CD14-positive monocyte (primary cell): Measurements from ENCODE around the gene PER1. TPM values are rescaled to one million over a fixed set of nuclear protein-coding genes. Genes with fewer than 3 reads are reported as not detected.

Experiments used
- DNase-seq, 3 donors: peaks; one replicate each; pipeline ENCODE4 v3.0.0-alpha.2; 2011 to 2022
- H2AFZ ChIP-seq: 2 replicates; pipeline ENCODE4 v1.6.0; 2012; ENCODE audit warnings: mild to moderate bottlenecking, low read depth, low read length, inconsistent platforms; ENCODE audit not compliant: insufficient read depth, poor library complexity, severe bottlenecking
- H3K27ac ChIP-seq, 2 donors: 1 replicate in 1 of 2; 2 replicates in 1 of 2; pipeline ENCODE4 v1.5.1; 2012 to 2013; ENCODE audit warnings: low read length in 2 of 2, control low read depth in 1 of 2, inconsistent platforms in 1 of 2, low read depth in 1 of 2, mild to moderate bottlenecking in 1 of 2
- H3K27me3 ChIP-seq, 2 donors: one replicate each; pipeline versions ENCODE4 v1.6.0 to v1.6.1; 2011 to 2013; ENCODE audit warnings: low read length in 2 of 2; ENCODE audit not compliant: control insufficient read depth in 2 of 2, insufficient read depth in 2 of 2
- H3K36me3 ChIP-seq, 2 donors: replicated peaks in 1 of 2; 1 replicate in 1 of 2; 2 replicates in 1 of 2; pipeline versions ENCODE4 v1.5.1 to v1.6.1; 2012 to 2013; ENCODE audit warnings: low read length in 2 of 2, control low read depth in 1 of 2, inconsistent platforms in 1 of 2, mild to moderate bottlenecking in 1 of 2; ENCODE audit not compliant: insufficient read depth in 2 of 2, control insufficient read depth in 1 of 2
- H3K4me1 ChIP-seq, 2 donors: 1 replicate in 1 of 2; 2 replicates in 1 of 2; pipeline versions ENCODE4 v1.5.1 to v1.6.1; 2012 to 2013; ENCODE audit warnings: low read length in 2 of 2, control low read depth in 1 of 2, inconsistent platforms in 1 of 2, mild to moderate bottlenecking in 1 of 2, moderate library complexity in 1 of 2; ENCODE audit not compliant: insufficient read depth in 2 of 2, control insufficient read depth in 1 of 2
- H3K4me2 ChIP-seq: replicated peaks from 2 replicates; pipeline ENCODE3; 2012; ENCODE audit warnings: low read length, moderate library complexity, mild to moderate bottlenecking; ENCODE audit not compliant: poor library complexity, severe bottlenecking; ENCODE audit errors: extremely low read depth
- H3K4me3 ChIP-seq, 3 experiments: fragments of 200-600 bp in 1 of 3; sonication (generic) in 1 of 3; replicated peaks in 1 of 3; 1 replicate in 2 of 3; 2 replicates in 1 of 3; pipeline ENCODE4 v1.5.1; 2011 to 2013; ENCODE audit warnings: low read length in 3 of 3, mild to moderate bottlenecking in 3 of 3, control low read depth in 2 of 3, low read depth in 2 of 3, inconsistent platforms in 1 of 3, moderate library complexity in 1 of 3
- H3K79me2 ChIP-seq: 2 replicates; pipeline ENCODE4 v1.6.0; 2012; ENCODE audit warnings: mild to moderate bottlenecking, control low read depth, inconsistent platforms, low read length, moderate library complexity; ENCODE audit not compliant: insufficient read depth
- H3K9ac ChIP-seq: 2 replicates; pipeline ENCODE4 v1.6.0; 2017; ENCODE audit warnings: low read length, mild to moderate bottlenecking; ENCODE audit not compliant: insufficient read depth, poor library complexity, severe bottlenecking
- H3K9me3 ChIP-seq, 2 donors: replicated peaks in 1 of 2; 1 replicate in 1 of 2; 2 replicates in 1 of 2; pipeline versions ENCODE4 v1.5.1 to v1.6.1; 2012 to 2013; ENCODE audit warnings: low read length in 2 of 2, control low read depth in 1 of 2; ENCODE audit not compliant: control insufficient read depth in 1 of 2, insufficient read depth in 1 of 2
- H4K20me1 ChIP-seq: 2 replicates; pipeline ENCODE4 v1.6.0; 2012; ENCODE audit warnings: mild to moderate bottlenecking, low read length, control low read depth, moderate library complexity; ENCODE audit not compliant: insufficient read depth
- H3K27ac Mint-ChIP-seq, 7 donors: one replicate each; pipeline ENCODE4 v1.8.0; 2020; ENCODE audit warnings: mild to moderate bottlenecking in 7 of 7, mixed read lengths in 7 of 7, moderate library complexity in 6 of 7, inconsistent platforms in 2 of 7
- H3K27me3 Mint-ChIP-seq, 3 donors: one replicate each; pipeline ENCODE4 v1.8.0; 2021 to 2022; ENCODE audit warnings: low read depth in 3 of 3, mild to moderate bottlenecking in 3 of 3, mixed read lengths in 3 of 3, moderate library complexity in 3 of 3, inconsistent platforms in 1 of 3
- H3K36me3 Mint-ChIP-seq, 2 donors: one replicate each; pipeline ENCODE4 v1.8.0; 2020; ENCODE audit warnings: mixed read lengths in 2 of 2, inconsistent platforms in 1 of 2, mild to moderate bottlenecking in 1 of 2
- H3K4me1 Mint-ChIP-seq: one replicate; pipeline ENCODE4 v1.8.0; 2020; ENCODE audit warnings: mild to moderate bottlenecking, mixed read lengths
- H3K4me3 Mint-ChIP-seq, 2 donors: one replicate each; pipeline ENCODE4 v1.8.0; 2020; ENCODE audit warnings: mild to moderate bottlenecking in 2 of 2, mixed read lengths in 2 of 2, moderate library complexity in 1 of 2
- H3K9me3 Mint-ChIP-seq, 7 donors: one replicate each; pipeline ENCODE4 v1.8.0; 2020 to 2022; ENCODE audit warnings: mixed read lengths in 7 of 7, mild to moderate bottlenecking in 6 of 7, moderate library complexity in 6 of 7, inconsistent platforms in 2 of 7
- CTCF ChIP-seq: fragments of 200-600 bp; IDR thresholded peaks from one replicate; pipeline ENCODE4 v1.8.0; 2022; ENCODE audit warnings: antibody characterized with exemption, mild to moderate bottlenecking
- WGBS: methylation state at CpG from one replicate; pipeline ENCODE4 v1.1.5; 2013; ENCODE audit warnings: missing lambda C conversion rate; ENCODE audit not compliant: insufficient coverage; 5-methylcytosine and 5-hydroxymethylcytosine counted together
- intact Hi-C, 2 donors: fragments of 100-400 bp; cut with micrococcal nuclease; formaldehyde crosslinking; loops; one replicate each; pipeline versions ENCODE4 v1.15.0 to v1.15.1; 2023
- polyA plus RNA-seq, 3 donors: library from polyadenylated mRNA; depleted of rRNA in 1 of 3; unstranded in 2 of 3; stranded (reverse) in 1 of 3; fragments of 300-500 nt in 2 of 3; fragments of >200 nt in 1 of 3; fragmentation: Illumina TruSeq in 2 of 3; gene quantifications; 1 replicate in 2 of 3; 2 replicates in 1 of 3; pipeline ENCODE4 v1.2.3, GENCODE V29; 2012 to 2021

The PER1 gene
- polyA plus RNA-seq, 3 donors = 5.6 to 457 (median 9.6) TPM

- Histone ChIP-seq H4K20me1 (peaks cover 25% of the 10 kb centered on the region), H3K4me1 (peaks cover 79 to 93% of the 10 kb centered on the region in 2 donors), H3K27ac (no peak overlapping the region), H2AFZ (no peak overlapping the region), H3K9ac (no peak overlapping the region), H3K79me2 (no peaks in the 10 kb centered on the region), H3K4me2 (peak overlapping the region; percentile 98), H3K4me3 (peak overlapping the region in 2 of 3 experiments; percentile 12 to 77), H3K9me3 (peaks cover 0 to 21% of the 10 kb centered on the region in 2 donors), H3K27me3 (peaks cover 49 to 78% of the 10 kb centered on the region in 2 donors), H3K36me3 (no peaks in the 10 kb centered on the region)
- peaks cover 19 to 25% of the 10 kb centered on the region in 2 donors for H3K36me3 Mint-ChIP-seq
- H3K4me1 Mint-ChIP-seq = peaks cover 84% of the 10 kb centered on the region
- H3K27me3 Mint-ChIP-seq = peaks cover 79 to 91% (median 91%) of the 10 kb centered on the region in 3 donors
- intact Hi-C loops = loop anchor here (5.0 kb wide), 2 partner anchors 36 to 66 kb away; no protein-coding TSS in a partner anchor
- TF ChIP-seq CTCF = no peak
- peaks cover 0 to 51% (median 31%) of the 10 kb centered on the region in 7 donors for H3K9me3 Mint-ChIP-seq
- WGBS = 0% methylated on average over 18 of the region's 25 CpGs
- no peak overlapping the region for H3K27ac Mint-ChIP-seq
- H3K4me3 Mint-ChIP-seq = peak overlapping the region; percentile 81 to 97
- DNase-seq = no peak
These were observed 30.9 kb downstream of the PER1 start for GRCh38 chr17:8121407-8121680.

GRCh38 chr17:8120520-8121406, 31.4 kb downstream of the PER1 start:
- Histone ChIP-seq H2AFZ (no peak overlapping the region), H3K27me3 (peaks cover 52 to 79% of the 10 kb centered on the region in 2 donors), H3K36me3 (no peaks in the 10 kb centered on the region), H3K4me3 (peak overlapping the region in 1 of 3 experiments; percentile 77), H3K79me2 (no peaks in the 10 kb centered on the region), H3K9ac (no peak overlapping the region), H3K9me3 (peaks cover 0 to 21% of the 10 kb centered on the region in 2 donors), H3K4me2 (peak overlapping the region; percentile 98), H3K4me1 (peaks cover 74 to 87% of the 10 kb centered on the region in 2 donors), H3K27ac (no peak overlapping the region), H4K20me1 (peaks cover 25% of the 10 kb centered on the region)
- Mint-ChIP-seq H3K4me3 (peak overlapping the region; percentile 68 to 93), H3K27me3 (peaks cover 81 to 91% (median 91%) of the 10 kb centered on the region in 3 donors), H3K9me3 (peaks cover 0 to 50% (median 31%) of the 10 kb centered on the region in 7 donors), H3K27ac (peak overlapping the region in 3 of 7 donors; percentile 45 to 76 (median 62)), H3K36me3 (peaks cover 19 to 23% of the 10 kb centered on the region in 2 donors), H3K4me1 (peaks cover 78% of the 10 kb centered on the region)
- peak in 2 of 3 donors; percentile 40 to 56 for DNase-seq
- under 1% methylated on average over 26 of the region's 40 CpGs for WGBS
- no peak for TF ChIP-seq CTCF
- intact Hi-C loops = loop anchor here (5.0 kb wide), 2 partner anchors 37 to 67 kb away; no protein-coding TSS in a partner anchor
